A549 (cell line): ENCODE data around the gene DUSP28.

ENCODE experiments used
- GATA3 ChIP-seq: IDR thresholded peaks from 2 replicates; pipeline ENCODE4 v1.6.1; 2012; ENCODE audit warnings: borderline replicate concordance
- MAFK ChIP-seq: fragments of 450-650 bp; IDR thresholded peaks from 2 replicates; pipeline ENCODE4 v1.6.1; 2014; ENCODE audit not compliant: partially characterized antibody
- POLR2A ChIP-seq: IDR thresholded peaks from 2 replicates; pipeline ENCODE4 v1.6.1; 2012; ENCODE audit warnings: mild to moderate bottlenecking, low read length
- RCOR1 ChIP-seq: fragments of 150-350 bp; IDR thresholded peaks from 2 replicates; pipeline ENCODE4 v1.6.1; 2014; ENCODE audit warnings: antibody characterized with exemption, low read length, low read depth
- ZFP36 ChIP-seq: fragments of 450-650 bp; IDR thresholded peaks from 2 replicates; pipeline ENCODE4 v1.6.1; 2014; ENCODE audit warnings: borderline replicate concordance; ENCODE audit not compliant: partially characterized antibody
- TF ChIP-seq, protein P1 (sequence below): IDR thresholded peaks from 2 replicates; pipeline ENCODE4 v1.6.1; 2012; ENCODE audit warnings: low read depth, borderline replicate concordance
- TF ChIP-seq, protein P2 (sequence below): fragments of >200 bp; sonication (Bioruptor Twin); formaldehyde crosslinking; IDR thresholded peaks from 3 replicates; pipeline ENCODE4 v1.5.1; 2016
- TF ChIP-seq, protein P3 (sequence below): fragments of 250-450 bp; sonication (Bioruptor Pico); IDR thresholded peaks from 2 replicates; pipeline ENCODE4 v1.5.0; 2021; ENCODE audit warnings: mild to moderate bottlenecking, moderate library complexity, borderline replicate concordance

DNA sequence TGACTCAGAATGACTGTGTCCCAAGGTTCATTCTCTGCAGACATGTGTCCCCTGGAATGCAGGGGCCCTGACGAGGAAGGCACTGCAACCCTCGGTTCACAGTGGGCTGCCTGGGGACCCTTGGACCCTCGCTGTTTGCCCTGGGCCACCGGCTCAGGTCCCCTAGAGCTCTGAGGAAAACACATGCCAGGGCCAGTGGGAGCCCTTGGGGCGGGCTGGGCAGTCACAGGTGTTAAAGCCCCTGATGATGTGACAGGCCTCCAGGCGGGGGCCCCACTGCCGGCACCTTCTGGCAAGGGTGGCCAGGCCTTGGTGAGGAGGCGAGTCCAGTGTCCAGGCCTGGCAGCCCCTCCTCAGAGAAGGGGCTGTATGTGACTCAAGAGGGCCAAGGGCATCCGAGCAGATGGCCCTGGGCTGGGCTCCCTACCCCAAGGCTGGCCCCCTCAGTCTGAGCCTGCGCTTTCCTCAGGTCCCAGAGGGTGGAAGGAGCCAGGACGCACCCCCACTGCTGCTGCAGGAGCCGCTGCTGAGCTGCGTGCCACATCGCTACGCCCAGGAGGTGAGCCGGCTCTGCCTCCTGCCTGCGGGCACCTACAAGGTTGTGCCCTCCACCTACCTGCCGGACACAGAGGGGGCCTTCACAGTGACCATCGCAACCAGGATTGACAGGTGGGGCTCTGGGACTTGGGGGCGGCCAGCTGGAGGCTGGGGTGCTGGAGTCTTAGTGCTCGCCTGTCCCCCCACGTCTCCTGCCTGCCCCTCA is 37.4 kb downstream of the DUSP28 start:
- TF ChIP-seq, protein P1, sequence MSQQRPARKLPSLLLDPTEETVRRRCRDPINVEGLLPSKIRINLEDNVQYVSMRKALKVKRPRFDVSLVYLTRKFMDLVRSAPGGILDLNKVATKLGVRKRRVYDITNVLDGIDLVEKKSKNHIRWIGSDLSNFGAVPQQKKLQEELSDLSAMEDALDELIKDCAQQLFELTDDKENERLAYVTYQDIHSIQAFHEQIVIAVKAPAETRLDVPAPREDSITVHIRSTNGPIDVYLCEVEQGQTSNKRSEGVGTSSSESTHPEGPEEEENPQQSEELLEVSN: no peak
- TF ChIP-seq RCOR1: no peak
- TF ChIP-seq, protein P2, sequence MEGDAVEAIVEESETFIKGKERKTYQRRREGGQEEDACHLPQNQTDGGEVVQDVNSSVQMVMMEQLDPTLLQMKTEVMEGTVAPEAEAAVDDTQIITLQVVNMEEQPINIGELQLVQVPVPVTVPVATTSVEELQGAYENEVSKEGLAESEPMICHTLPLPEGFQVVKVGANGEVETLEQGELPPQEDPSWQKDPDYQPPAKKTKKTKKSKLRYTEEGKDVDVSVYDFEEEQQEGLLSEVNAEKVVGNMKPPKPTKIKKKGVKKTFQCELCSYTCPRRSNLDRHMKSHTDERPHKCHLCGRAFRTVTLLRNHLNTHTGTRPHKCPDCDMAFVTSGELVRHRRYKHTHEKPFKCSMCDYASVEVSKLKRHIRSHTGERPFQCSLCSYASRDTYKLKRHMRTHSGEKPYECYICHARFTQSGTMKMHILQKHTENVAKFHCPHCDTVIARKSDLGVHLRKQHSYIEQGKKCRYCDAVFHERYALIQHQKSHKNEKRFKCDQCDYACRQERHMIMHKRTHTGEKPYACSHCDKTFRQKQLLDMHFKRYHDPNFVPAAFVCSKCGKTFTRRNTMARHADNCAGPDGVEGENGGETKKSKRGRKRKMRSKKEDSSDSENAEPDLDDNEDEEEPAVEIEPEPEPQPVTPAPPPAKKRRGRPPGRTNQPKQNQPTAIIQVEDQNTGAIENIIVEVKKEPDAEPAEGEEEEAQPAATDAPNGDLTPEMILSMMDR: no peak
- TF ChIP-seq GATA3: no peak
- TF ChIP-seq, protein P3, sequence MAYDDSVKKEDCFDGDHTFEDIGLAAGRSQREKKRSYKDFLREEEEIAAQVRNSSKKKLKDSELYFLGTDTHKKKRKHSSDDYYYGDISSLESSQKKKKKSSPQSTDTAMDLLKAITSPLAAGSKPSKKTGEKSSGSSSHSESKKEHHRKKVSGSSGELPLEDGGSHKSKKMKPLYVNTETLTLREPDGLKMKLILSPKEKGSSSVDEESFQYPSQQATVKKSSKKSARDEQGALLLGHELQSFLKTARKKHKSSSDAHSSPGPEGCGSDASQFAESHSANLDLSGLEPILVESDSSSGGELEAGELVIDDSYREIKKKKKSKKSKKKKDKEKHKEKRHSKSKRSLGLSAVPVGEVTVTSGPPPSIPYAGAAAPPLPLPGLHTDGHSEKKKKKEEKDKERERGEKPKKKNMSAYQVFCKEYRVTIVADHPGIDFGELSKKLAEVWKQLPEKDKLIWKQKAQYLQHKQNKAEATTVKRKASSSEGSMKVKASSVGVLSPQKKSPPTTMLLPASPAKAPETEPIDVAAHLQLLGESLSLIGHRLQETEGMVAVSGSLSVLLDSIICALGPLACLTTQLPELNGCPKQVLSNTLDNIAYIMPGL (CRISPR knock-in tag): no peak
- no peak for TF ChIP-seq ZFP36
- TF ChIP-seq MAFK: no peak
- no peak for TF ChIP-seq POLR2A
